Activated naive CD4-positive, alpha-beta T cell treated with anti-CD3 and anti-CD28 coated beads, Interleukin-2, amount 50 U/mL, for 24 hours (primary cell): ENCODE results near the gene TACC2.
A peak's percentile ranks its signal among the peaks of the same experiment; 100 is the strongest.
"Not testable (repeated sequence)": the region's sequence is repeated elsewhere in the genome, so short reads cannot be mapped to it uniquely, and the experiment has no call there.

ENCODE experiments used
- H3K27ac Mint-ChIP-seq: one replicate; pipeline ENCODE4 v1.8.0; 2021; ENCODE audit warnings: mild to moderate bottlenecking, mixed read lengths
- H3K27me3 Mint-ChIP-seq: one replicate; pipeline ENCODE4 v1.8.0; 2021; ENCODE audit warnings: mixed read lengths
- H3K36me3 Mint-ChIP-seq: one replicate; pipeline ENCODE4 v1.8.0; 2021; ENCODE audit warnings: mixed read lengths
- H3K4me1 Mint-ChIP-seq: one replicate; pipeline ENCODE4 v1.8.0; 2021; ENCODE audit warnings: mixed read lengths
- H3K4me3 Mint-ChIP-seq: one replicate; pipeline ENCODE4 v1.8.0; 2021; ENCODE audit warnings: mild to moderate bottlenecking, mixed read lengths
- H3K9me3 Mint-ChIP-seq: one replicate; pipeline ENCODE4 v1.8.0; 2021; ENCODE audit warnings: mixed read lengths

TACC2 gene

DNA sequence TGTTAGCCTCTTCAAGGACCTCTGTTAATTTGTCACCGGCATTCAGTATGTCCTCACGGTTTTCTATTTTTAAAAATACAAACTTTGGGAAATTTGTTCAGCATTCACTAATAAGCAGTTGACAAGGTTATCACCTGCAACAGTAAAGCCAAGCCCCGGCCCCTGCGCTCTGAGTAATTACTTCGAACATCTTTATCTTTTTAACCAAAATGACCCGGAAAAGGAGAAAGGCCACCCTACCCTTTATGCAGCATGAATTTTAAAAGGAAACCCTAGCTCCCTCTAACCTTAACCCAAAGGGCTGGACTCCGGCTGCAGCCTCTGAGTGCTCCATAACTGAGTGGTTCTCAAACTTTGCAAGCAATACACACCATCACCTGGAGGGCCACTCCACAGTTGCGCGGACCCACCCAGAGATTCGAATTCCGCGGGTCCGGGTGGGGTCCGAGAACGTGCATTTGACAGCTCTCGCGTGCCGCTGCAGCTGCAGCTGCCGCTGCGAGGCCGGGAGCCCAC lies 14.9 kb upstream of the TACC2 start:
- Mint-ChIP-seq H3K4me3 (peak overlapping the region; percentile 90), H3K27ac (peak overlapping the region; percentile 23), H3K4me1 (peaks cover 25% of the 10 kb centered on the region), H3K36me3 (peaks cover 8% of the 10 kb centered on the region), H3K9me3 (no peaks in the 10 kb centered on the region), H3K27me3 (no peaks in the 10 kb centered on the region)

- H3K27ac Mint-ChIP-seq, result peak within 1 kb of the TSS; percentile 41
- peak within 1 kb of the TSS; percentile 90 for H3K4me3 Mint-ChIP-seq
- H3K9me3 Mint-ChIP-seq, result no peaks in the 10 kb centered on the region
- no peaks in the 10 kb centered on the region for H3K27me3 Mint-ChIP-seq
- peaks cover 25% of the 10 kb centered on the region for H3K4me1 Mint-ChIP-seq
- H3K36me3 Mint-ChIP-seq, result peaks cover 8% of the 10 kb centered on the region
These were observed 14.2 kb upstream of the TACC2 start, which contains the start of gene NSMCE4A for GRCh38 chr10:121974535-121975294. Gene NSMCE4A (minus strand): TSS chr10:121975217. CDS start chr10:121975165, 52 bp downstream.

- peak overlapping the region; percentile 41 for H3K27ac Mint-ChIP-seq
- peaks cover 8% of the 10 kb centered on the region for H3K36me3 Mint-ChIP-seq
- H3K4me3 Mint-ChIP-seq, result peak overlapping the region; percentile 73
These were observed 13.5 kb upstream of the TACC2 start for GRCh38 chr10:121975295-121976086.

DNA sequence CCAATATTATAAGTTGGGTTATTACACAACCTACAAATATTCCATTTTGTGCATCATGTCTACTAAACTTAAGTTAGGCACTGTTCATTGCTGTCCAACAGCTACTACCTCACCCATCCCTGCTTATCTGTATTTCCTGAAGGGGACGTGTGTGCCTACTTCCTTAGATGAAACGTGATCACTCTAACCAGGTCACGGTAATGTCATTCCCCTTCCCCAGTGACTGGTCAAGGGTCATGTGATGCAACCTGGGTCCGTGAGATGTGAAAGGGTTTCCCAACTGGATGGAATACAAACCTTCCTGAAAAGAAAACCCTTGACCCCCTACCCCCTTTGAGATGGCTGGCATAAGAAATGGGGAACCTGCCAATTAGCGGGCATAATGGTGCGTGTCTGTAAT lies 12.4 kb upstream of the TACC2 start:
- Mint-ChIP-seq H3K4me1 (peaks cover 21% of the 10 kb centered on the region), H3K27ac (no peak overlapping the region), H3K9me3 (no peaks in the 10 kb centered on the region), H3K4me3 (no peak overlapping the region), H3K27me3 (no peaks in the 10 kb centered on the region), H3K36me3 (peaks cover 6% of the 10 kb centered on the region)

More at GRCh38 chr10:121975295-121976086, 13.5 kb upstream of the TACC2 start:
- Mint-ChIP-seq H3K9me3 (no peaks in the 10 kb centered on the region), H3K27me3 (no peaks in the 10 kb centered on the region), H3K4me1 (peaks cover 25% of the 10 kb centered on the region)

DNA sequence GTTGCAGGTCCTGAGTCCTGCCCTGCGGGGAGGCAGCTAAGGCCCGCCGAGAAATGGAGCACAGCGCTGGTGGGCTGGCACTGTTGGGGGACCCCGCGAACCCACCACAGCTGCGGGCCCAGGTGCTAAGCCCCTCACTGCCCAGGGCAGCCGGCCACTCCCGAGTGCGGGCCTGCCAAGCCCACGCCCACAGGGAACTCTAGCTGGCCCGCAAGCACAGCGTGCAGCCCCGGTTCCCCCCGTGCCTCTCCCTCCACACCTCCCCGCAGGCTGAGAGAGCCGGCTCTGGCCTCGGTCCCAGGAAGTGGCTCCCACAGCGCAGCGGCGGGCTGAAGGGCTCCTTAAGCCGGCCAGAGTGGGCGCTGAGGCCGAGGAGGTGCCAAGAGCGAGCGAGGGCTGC lies 10.5 kb upstream of the TACC2 start:
- peaks cover 1% of the 10 kb centered on the region for H3K36me3 Mint-ChIP-seq

GRCh38 chr10:121981346-121981745 lies 7.6 kb upstream of the TACC2 start:
- peaks cover 7% of the 10 kb centered on the region for H3K36me3 Mint-ChIP-seq

More for the DNA sequence above, 10.5 kb upstream of the TACC2 start:
- no peak overlapping the region for H3K27ac Mint-ChIP-seq
- H3K4me1 Mint-ChIP-seq, result peaks cover 6% of the 10 kb centered on the region
- H3K9me3 Mint-ChIP-seq, result no peaks in the 10 kb centered on the region
- no peak overlapping the region for H3K4me3 Mint-ChIP-seq
- H3K27me3 Mint-ChIP-seq, result no peaks in the 10 kb centered on the region

DNA sequence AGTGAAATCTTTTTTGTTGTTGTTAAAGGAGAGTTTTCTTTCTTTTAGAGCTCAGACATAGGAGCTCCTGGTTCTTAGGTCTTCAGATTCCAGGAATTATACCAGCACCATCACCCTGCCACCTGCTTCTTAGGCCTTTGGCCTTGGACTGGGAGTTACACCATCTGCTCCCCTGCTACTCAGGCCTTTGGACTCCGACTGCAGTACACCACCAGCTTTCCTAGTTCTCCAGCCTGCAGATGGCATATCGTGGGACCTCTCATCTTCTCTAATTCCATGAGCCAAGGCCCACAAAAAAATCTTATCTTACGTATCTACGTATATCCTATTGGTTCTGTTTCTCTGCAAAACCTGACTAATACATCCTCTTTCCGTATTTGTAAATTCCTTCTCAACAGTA lies 5.1 kb upstream of the TACC2 start:
- Mint-ChIP-seq H3K36me3 (peaks cover 10% of the 10 kb centered on the region), H3K27me3 (peaks cover 12% of the 10 kb centered on the region), H3K9me3 (peaks cover 8% of the 10 kb centered on the region), H3K27ac (no peak overlapping the region), H3K4me1 (no peaks in the 10 kb centered on the region), H3K4me3 (no peak overlapping the region)

More at GRCh38 chr10:121981346-121981745, 7.6 kb upstream of the TACC2 start:
- Mint-ChIP-seq H3K4me3 (no peak overlapping the region), H3K27ac (no peak overlapping the region), H3K9me3 (peaks cover 1% of the 10 kb centered on the region), H3K27me3 (peaks cover 4% of the 10 kb centered on the region), H3K4me1 (no peaks in the 10 kb centered on the region)

DNA sequence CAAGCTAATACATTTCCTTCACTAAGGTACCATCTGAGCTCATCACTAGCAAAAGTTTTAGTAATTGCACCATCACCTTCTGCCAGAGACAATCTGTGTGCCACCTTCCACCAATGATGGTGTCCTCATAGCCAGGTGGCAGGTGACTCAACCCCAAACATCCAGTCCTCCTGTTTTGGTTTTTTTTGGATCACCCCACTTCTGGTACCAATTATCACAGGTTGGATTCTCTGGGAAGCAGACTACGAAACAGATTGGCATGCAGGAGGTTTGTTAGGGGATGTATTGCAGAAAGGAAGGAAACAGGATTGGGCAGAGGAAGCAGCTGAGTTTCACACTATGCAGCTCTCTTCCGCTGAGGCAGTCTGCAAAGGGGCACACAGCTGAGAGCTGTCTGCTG lies 4.5 kb upstream of the TACC2 start:
- Mint-ChIP-seq H3K4me3 (no peak overlapping the region), H3K36me3 (peaks cover 10% of the 10 kb centered on the region), H3K27ac (no peak overlapping the region), H3K9me3 (peaks cover 8% of the 10 kb centered on the region), H3K4me1 (no peaks in the 10 kb centered on the region), H3K27me3 (peaks cover 13% of the 10 kb centered on the region)

DNA sequence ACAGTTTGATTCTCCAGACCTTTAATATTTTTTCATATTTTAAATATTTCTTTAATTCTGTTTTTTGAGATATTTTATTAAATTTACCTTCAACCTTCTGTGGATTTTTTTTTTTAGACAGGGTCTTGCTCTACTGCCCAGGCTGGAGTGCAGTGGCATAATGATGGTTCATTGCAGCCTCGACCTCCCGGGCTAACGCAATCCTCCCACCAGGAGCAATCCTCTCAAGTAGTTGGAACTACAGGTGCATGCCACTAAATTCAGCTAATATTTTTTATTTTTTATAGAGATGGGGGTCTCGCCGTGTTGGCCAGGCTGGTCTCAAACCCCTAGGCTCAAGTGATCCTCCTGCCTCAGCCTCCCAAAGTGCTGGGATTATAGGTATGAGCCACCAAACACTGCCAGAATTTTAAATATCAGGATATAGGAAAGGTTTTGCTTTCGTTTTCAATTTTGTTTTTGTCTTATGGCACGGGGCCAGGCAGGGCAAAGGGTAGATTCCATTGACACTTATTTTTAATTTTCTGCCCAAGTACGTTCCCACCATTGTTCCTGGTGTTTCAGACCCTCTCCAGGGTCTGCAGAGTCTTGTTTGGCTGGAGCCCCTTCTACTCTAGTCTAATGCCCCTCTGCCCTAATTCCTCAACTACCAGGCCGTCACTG lies 1.2 kb downstream of the TACC2 start:
- peaks cover 8% of the 10 kb centered on the region for H3K9me3 Mint-ChIP-seq
- H3K27me3 Mint-ChIP-seq, result peaks cover 11% of the 10 kb centered on the region
- H3K4me1 Mint-ChIP-seq, result no peaks in the 10 kb centered on the region
- no peak overlapping the region for H3K4me3 Mint-ChIP-seq
- H3K36me3 Mint-ChIP-seq, result peaks cover 4% of the 10 kb centered on the region
- no peak overlapping the region for H3K27ac Mint-ChIP-seq

DNA sequence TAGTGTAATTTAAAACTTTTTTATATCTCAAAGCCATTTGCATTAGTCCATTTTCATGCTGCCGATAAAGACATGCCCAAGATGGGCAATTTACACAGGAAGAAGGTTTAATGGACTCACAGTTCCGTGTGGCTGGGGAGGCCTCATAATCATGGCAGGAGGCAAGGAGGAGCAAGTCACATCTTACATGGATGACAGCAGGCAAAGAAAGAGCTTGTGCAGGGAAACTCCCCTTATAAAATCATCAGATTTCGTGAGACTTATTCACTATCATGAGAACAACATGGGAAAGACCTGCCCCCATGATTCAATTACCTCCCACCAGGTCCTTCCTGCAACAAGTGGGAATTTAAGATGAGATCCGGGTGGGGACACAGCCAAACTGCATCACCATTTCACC lies 2.8 kb downstream of the TACC2 start:
- not testable (repeated sequence) for H3K27ac Mint-ChIP-seq, H3K36me3 Mint-ChIP-seq, H3K4me1 Mint-ChIP-seq, H3K4me3 Mint-ChIP-seq, H3K9me3 Mint-ChIP-seq
- peaks cover 14% of the 10 kb centered on the region for H3K27me3 Mint-ChIP-seq

DNA sequence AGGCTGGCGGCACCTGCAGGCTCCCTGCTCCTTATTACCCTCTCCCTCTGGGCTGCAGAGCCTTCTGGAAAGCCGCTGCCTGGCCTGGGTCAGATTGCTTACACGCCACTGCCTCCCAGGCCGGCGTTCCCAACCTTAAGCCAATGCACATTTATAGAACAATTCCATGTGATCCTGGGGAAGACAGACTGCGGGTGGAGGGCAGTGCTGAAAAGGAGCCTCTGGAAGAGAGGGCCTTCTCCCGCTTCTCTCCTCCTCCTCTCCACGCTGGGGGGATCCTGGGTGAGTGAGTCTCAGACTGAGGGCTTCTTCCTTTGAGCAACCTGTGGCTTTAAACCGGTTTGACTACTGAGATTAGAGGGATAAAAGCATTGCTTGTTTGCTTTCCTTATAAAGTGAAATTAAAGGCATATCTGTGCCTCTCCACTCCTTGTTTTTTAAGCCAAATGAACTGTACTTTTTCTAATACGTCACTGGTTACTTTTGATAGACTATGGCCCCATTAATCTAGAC lies 5.5 kb downstream of the TACC2 start:
- peaks cover under 1% of the 10 kb centered on the region for H3K9me3 Mint-ChIP-seq
- no peak overlapping the region for H3K4me3 Mint-ChIP-seq
- H3K36me3 Mint-ChIP-seq, result no peaks in the 10 kb centered on the region
- no peak overlapping the region for H3K27ac Mint-ChIP-seq
- H3K27me3 Mint-ChIP-seq, result peaks cover 9% of the 10 kb centered on the region
- no peaks in the 10 kb centered on the region for H3K4me1 Mint-ChIP-seq

GRCh38 chr10:121998462-121998861 lies 9.5 kb downstream of the TACC2 start:
- Mint-ChIP-seq H3K4me1 (no peaks in the 10 kb centered on the region), H3K4me3 (no peak overlapping the region), H3K27ac (no peak overlapping the region), H3K36me3 (peaks cover 6% of the 10 kb centered on the region), H3K9me3 (peaks cover 17% of the 10 kb centered on the region), H3K27me3 (peaks cover 7% of the 10 kb centered on the region)

GRCh38 chr10:121999301-121999700 lies 10.3 kb downstream of the TACC2 start:
- no peak overlapping the region for H3K4me3 Mint-ChIP-seq
- no peaks in the 10 kb centered on the region for H3K4me1 Mint-ChIP-seq
- no peak overlapping the region for H3K27ac Mint-ChIP-seq
- peaks cover 18% of the 10 kb centered on the region for H3K9me3 Mint-ChIP-seq
- peaks cover 7% of the 10 kb centered on the region for H3K27me3 Mint-ChIP-seq
- H3K36me3 Mint-ChIP-seq, result peaks cover 6% of the 10 kb centered on the region

GRCh38 chr10:122001698-122002097 lies 12.7 kb downstream of the TACC2 start:
- H3K36me3 Mint-ChIP-seq, result peaks cover 6% of the 10 kb centered on the region
- H3K27me3 Mint-ChIP-seq, result peaks cover 2% of the 10 kb centered on the region
- H3K9me3 Mint-ChIP-seq, result peaks cover 21% of the 10 kb centered on the region
- no peaks in the 10 kb centered on the region for H3K4me1 Mint-ChIP-seq
- H3K4me3 Mint-ChIP-seq, result no peak overlapping the region
- no peak overlapping the region for H3K27ac Mint-ChIP-seq

GRCh38 chr10:122007415-122007814 lies 18.5 kb downstream of the TACC2 start:
- Mint-ChIP-seq H3K27ac (no peak overlapping the region), H3K9me3 (peaks cover 7% of the 10 kb centered on the region), H3K4me1 (no peaks in the 10 kb centered on the region), H3K27me3 (peaks cover 4% of the 10 kb centered on the region), H3K4me3 (no peak overlapping the region), H3K36me3 (peaks cover 2% of the 10 kb centered on the region)
